Activated effector memory CD4-positive, alpha-beta T cell treated with Interleukin-2 at 50 U/mL for 16 hours (primary cell): Measurements from ENCODE around the gene COMMD3.

ENCODE experiments used
- DNase-seq: peaks from one replicate; pipeline ENCODE4 v3.0.0-alpha.2; 2020

The COMMD3 gene

DNA sequence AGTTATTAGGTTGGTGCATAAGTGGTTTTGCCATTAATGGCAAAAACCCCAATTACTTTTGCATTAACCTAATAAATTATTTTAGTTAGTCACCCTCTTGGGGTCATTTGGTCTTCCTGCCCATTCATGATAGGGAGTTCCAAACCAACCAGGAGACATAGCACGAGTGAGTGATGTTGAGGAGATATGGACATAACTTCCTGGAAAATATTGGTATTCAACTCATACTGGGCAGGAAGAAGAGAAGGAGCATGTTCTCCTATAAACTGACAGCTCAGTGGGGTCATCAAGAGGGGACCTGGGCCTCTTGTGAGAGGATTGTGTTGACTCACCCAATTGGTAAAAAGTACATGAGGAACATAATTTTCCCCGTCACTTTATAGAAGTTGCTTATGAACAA is 52.8 kb downstream of the COMMD3 start:
- DNase-seq: no peak

DNA sequence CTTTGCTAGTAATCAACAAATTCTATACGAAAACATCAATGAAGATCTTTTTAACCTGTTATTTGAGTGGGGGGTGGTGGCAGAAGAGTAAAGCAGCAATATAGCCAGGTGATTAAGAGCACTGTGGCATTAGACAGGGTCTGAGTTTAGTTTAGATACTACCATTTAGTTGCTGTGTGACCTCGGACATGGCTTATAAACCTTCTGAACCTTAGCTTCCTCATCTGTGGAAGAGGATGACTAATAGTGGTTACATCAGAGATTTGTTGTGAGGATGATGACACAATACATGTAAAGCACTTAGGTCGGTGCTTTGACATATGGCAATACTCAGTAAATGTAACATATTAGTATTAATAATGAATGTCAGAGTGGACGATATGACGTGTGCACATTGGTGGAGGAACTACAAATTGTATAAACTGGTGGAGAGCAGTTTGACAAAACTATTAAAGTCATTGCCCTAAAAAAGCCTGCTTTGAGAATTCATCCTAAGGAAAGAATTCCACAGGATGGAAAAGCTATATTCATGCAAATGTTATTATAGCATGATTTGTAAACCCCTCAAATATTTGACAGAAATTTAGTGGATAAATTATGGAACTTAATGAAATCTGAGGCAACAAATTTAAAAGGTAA is 53.4 kb downstream of the COMMD3 start:
- no peak for DNase-seq
